Measurements from ENCODE around the gene ALDH3B1.

- peak; percentile 43 for TF ChIP-seq CTCF (IDR thresholded peaks at IDR 0.05; ENCODE audit: low read depth, low read length)
- no peak for TF ChIP-seq EZH2phosphoT487 (IDR thresholded peaks at IDR 0.05; ENCODE audit: low read depth)
Observed at GRCh38 chr11:68076371-68077042, 66.4 kb downstream of the ALDH3B1 start.
